H1 (cell line): ENCODE data around the gene METTL21C.

Source experiments
- CTCF ChIP-seq, 3 experiments: IDR thresholded peaks; 1 replicate in 2 of 3; 2 replicates in 1 of 3; pipeline versions ENCODE4 v1.5.1 to v1.6.1; 2011; ENCODE audit warnings: low read length in 3 of 3, mild to moderate bottlenecking in 3 of 3, inconsistent platforms in 2 of 3, low read depth in 1 of 3, moderate library complexity in 1 of 3; ENCODE audit not compliant: insufficient read depth in 1 of 3; ENCODE audit errors: control extremely low read depth in 1 of 3
- PHF8 ChIP-seq: fragments of 200-600 bp; sonication (generic); conservative IDR thresholded peaks from 2 replicates; pipeline ENCODE4 v1.7.1; 2012; ENCODE audit warnings: low read depth, mild to moderate bottlenecking, inconsistent platforms, low read length, moderate library complexity
- POLR2A ChIP-seq, 2 experiments: IDR thresholded peaks; 1 replicate in 1 of 2; 2 replicates in 1 of 2; pipeline ENCODE4 v1.6.1; 2011; ENCODE audit warnings: low read depth in 2 of 2, low read length in 2 of 2, mild to moderate bottlenecking in 2 of 2; ENCODE audit errors: control extremely low read depth in 1 of 2

- no peak for TF ChIP-seq CTCF (IDR thresholded peaks at IDR 0.05; ENCODE audit: control extremely low read depth in 1 of 3, insufficient read depth in 1 of 3, low read depth in 1 of 3, low read length in 3 of 3)
- TF ChIP-seq POLR2A (IDR thresholded peaks at IDR 0.05; ENCODE audit: control extremely low read depth in 1 of 2, low read depth in 2 of 2, low read length in 2 of 2), result no peak
- TF ChIP-seq PHF8, result no peak
These were observed 30.1 kb upstream of the METTL21C start for GRCh38 chr13:102724923-102725322.
